GM18870 (cell line): ENCODE data around the gene MT1F.

Source experiments
- ATAC-seq: cut with Tn5 transposase; IDR thresholded peaks from one replicate; pipeline ENCODE4 v1.9.1; 2021; ENCODE audit warnings: moderate library complexity; ENCODE audit not compliant: unreplicated experiment

Gene MT1F

GRCh38 chr16:56690420-56691122, 32.8 kb downstream of the MT1F start:
- no peak for ATAC-seq

GRCh38 chr16:56691885-56692284, 34.1 kb downstream of the MT1F start:
- ATAC-seq, result no peak

- no peak for ATAC-seq
Observed at GRCh38 chr16:56695246-56695645, 37.5 kb downstream of the MT1F start.

GRCh38 chr16:56697456-56698155, 39.8 kb downstream of the MT1F start:
- no peak for ATAC-seq

GRCh38 chr16:56700195-56700594, 42.4 kb downstream of the MT1F start:
- no peak for ATAC-seq

GRCh38 chr16:56700631-56701030, 42.9 kb downstream of the MT1F start:
- ATAC-seq, result no peak

- no peak for ATAC-seq
Observed at GRCh38 chr16:56701534-56701933, 43.8 kb downstream of the MT1F start.

GRCh38 chr16:56702836-56703235, 45.1 kb downstream of the MT1F start:
- no peak for ATAC-seq
